Panc1 (cell line): ENCODE data around the gene CADM1. TPM values are rescaled to one million over a fixed set of nuclear protein-coding genes. Genes with fewer than 3 reads are reported as not detected.

Experiments
- ATAC-seq: fragments of 200-7000 bp; cut with Tn5 transposase; 2 replicates; pipeline ENCODE4 v1.9.1; 2020; ENCODE audit warnings: mild to moderate bottlenecking, moderate library complexity
- BruUV-seq: library from RNA; stranded (reverse); fragments of 400-500 nt; replicated peaks from 2 replicates; lab custom pipeline; 2021; lab: Mats Ljungman, UMichigan
- CTCF ChIA-PET: fragments of 300-600 bp; sonication (Branson Sonifier 250); formaldehyde crosslinking; loops from one replicate; lab custom pipeline; 2022; ENCODE audit warnings: antibody characterized with exemption; lab: Charles Lee
- POLR2A ChIA-PET: fragments of 300-600 bp; sonication (Branson Sonifier 250); formaldehyde crosslinking; loops from one replicate; lab custom pipeline; 2022; ENCODE audit warnings: antibody characterized with exemption; lab: Charles Lee
- DNase-seq: peaks from one replicate; pipeline ENCODE4 v3.0.0-alpha.2; 2010; ENCODE audit warnings: low read depth, low spot score
- H3K27ac ChIP-seq: 2 replicates; pipeline ENCODE4 v1.5.1; 2011; ENCODE audit warnings: mild to moderate bottlenecking, low read length, inconsistent platforms
- H3K27me3 ChIP-seq: fragments of 200-500 bp; sonication (Bioruptor generic); 2 replicates; pipeline ENCODE4 v1.6.0; 2014; ENCODE audit warnings: low read length, inconsistent platforms; ENCODE audit not compliant: control insufficient read depth, insufficient read depth
- H3K36me3 ChIP-seq: fragments of 200-500 bp; sonication (Bioruptor generic); 2 replicates; pipeline ENCODE4 v1.5.1; 2014; ENCODE audit warnings: inconsistent platforms, mild to moderate bottlenecking, low read length, moderate library complexity; ENCODE audit not compliant: control insufficient read depth, insufficient read depth
- H3K4me1 ChIP-seq: 2 replicates; pipeline ENCODE4 v1.5.1; 2011; ENCODE audit warnings: inconsistent platforms, mild to moderate bottlenecking, low read length, moderate library complexity; ENCODE audit not compliant: control insufficient read depth, insufficient read depth
- H3K4me3 ChIP-seq, 2 experiments: 2 replicates each; pipeline ENCODE4 v1.5.1; 2011 to 2012; ENCODE audit warnings: low read depth in 2 of 2, low read length in 2 of 2, mild to moderate bottlenecking in 2 of 2, inconsistent platforms in 1 of 2, moderate library complexity in 1 of 2
- H3K9me3 ChIP-seq: fragments of 200-500 bp; sonication (Bioruptor generic); 2 replicates; pipeline ENCODE4 v1.5.1; 2014; ENCODE audit warnings: low read depth, mild to moderate bottlenecking, inconsistent platforms, low read length, moderate library complexity; ENCODE audit not compliant: control insufficient read depth, insufficient read depth
- POLR2AphosphoS5 ChIP-seq: IDR thresholded peaks from 2 replicates; pipeline ENCODE4 v1.6.1; 2012; ENCODE audit warnings: mild to moderate bottlenecking, low read depth, low read length, moderate library complexity
- REST ChIP-seq, 2 experiments: IDR thresholded peaks; 2 replicates each; pipeline ENCODE4 v1.6.1; 2011 to 2012; ENCODE audit warnings: low read depth in 2 of 2, control low read depth in 1 of 2, low read length in 1 of 2, mild to moderate bottlenecking in 1 of 2, moderate library complexity in 1 of 2; ENCODE audit not compliant: insufficient read depth in 1 of 2
- SIN3A ChIP-seq: IDR thresholded peaks from 2 replicates; pipeline ENCODE4 v1.6.1; 2012; ENCODE audit warnings: low read depth, mild to moderate bottlenecking, low read length, moderate library complexity, borderline replicate concordance; ENCODE audit not compliant: insufficient read depth
- TCF7L2 ChIP-seq: IDR thresholded peaks from 2 replicates; pipeline ENCODE4 v1.6.1; 2011; ENCODE audit warnings: mild to moderate bottlenecking, low read depth, low read length, inconsistent platforms
- in situ Hi-C: cut with HindIII; loops from 2 replicates; pipeline ENCODE4 v1.10.0; 2016; ENCODE audit warnings: low sequenced_read_pairs, low pct_unique_long_range_greater_than_20kb
- intact Hi-C: fragments of 100-400 bp; cut with micrococcal nuclease; formaldehyde crosslinking; loops from one replicate; pipeline ENCODE4 v1.10.0; 2022; ENCODE audit not compliant: unreplicated experiment
- total RNA-seq: library from RNA; stranded (reverse); gene quantifications from one replicate; pipeline ENCODE4 v1.2.1, GENCODE V29; 2021; ENCODE audit not compliant: unreplicated experiment
- TF ChIP-seq, protein P1 (sequence below): fragments of 450-650 bp; IDR thresholded peaks from 2 replicates; pipeline ENCODE4 v1.5.1; 2017; ENCODE audit warnings: mild to moderate bottlenecking

CADM1 gene
- total RNA-seq, 1 experiment from 2014 or later, result 3.9 TPM

DNA sequence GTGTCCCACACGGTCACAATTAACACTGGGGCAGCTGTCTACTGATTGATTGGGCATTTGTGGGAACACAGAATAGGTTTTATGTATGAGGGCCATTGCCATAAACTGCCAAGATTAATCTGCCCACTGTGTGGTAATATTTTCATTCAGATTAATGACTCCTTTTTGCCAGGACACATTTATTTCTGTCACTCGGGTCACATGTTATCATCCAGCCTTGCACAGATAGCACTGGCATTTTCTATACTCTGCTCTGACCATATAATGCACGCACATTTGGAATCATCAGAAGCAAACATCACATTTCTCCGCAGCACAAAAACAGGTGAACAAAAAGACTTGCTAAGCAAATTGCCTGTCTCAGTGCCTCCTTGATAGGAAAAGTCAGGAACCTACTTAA lies 138.3 kb downstream of the CADM1 start:
- CTCF ChIA-PET, result no interaction called here
- POLR2A ChIA-PET, result no interaction called here
- no peak for DNase-seq
- H3K27me3 ChIP-seq, result no peaks in the 10 kb centered on the region
- no peaks in the 10 kb centered on the region for H3K36me3 ChIP-seq
- no peak overlapping the region for H3K27ac ChIP-seq
- no peak overlapping the region for H3K4me3 ChIP-seq
- in situ Hi-C loops, result no loop called here
- no peaks in the 10 kb centered on the region for H3K4me1 ChIP-seq
- intact Hi-C loops, result no loop called here
- TF ChIP-seq REST (IDR thresholded peaks at IDR 0.05; ENCODE audit: insufficient read depth in 1 of 2, low read depth in 2 of 2, low read length in 1 of 2), result no peak
- no peak for TF ChIP-seq POLR2AphosphoS5
- TF ChIP-seq TCF7L2, result no peak
- TF ChIP-seq SIN3A, result no peak
- TF ChIP-seq, protein P1, sequence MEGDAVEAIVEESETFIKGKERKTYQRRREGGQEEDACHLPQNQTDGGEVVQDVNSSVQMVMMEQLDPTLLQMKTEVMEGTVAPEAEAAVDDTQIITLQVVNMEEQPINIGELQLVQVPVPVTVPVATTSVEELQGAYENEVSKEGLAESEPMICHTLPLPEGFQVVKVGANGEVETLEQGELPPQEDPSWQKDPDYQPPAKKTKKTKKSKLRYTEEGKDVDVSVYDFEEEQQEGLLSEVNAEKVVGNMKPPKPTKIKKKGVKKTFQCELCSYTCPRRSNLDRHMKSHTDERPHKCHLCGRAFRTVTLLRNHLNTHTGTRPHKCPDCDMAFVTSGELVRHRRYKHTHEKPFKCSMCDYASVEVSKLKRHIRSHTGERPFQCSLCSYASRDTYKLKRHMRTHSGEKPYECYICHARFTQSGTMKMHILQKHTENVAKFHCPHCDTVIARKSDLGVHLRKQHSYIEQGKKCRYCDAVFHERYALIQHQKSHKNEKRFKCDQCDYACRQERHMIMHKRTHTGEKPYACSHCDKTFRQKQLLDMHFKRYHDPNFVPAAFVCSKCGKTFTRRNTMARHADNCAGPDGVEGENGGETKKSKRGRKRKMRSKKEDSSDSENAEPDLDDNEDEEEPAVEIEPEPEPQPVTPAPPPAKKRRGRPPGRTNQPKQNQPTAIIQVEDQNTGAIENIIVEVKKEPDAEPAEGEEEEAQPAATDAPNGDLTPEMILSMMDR, result no peak
- no peaks in the 10 kb centered on the region for H3K9me3 ChIP-seq
- no peak for ATAC-seq
- BruUV-seq, result no TSS peak

DNA sequence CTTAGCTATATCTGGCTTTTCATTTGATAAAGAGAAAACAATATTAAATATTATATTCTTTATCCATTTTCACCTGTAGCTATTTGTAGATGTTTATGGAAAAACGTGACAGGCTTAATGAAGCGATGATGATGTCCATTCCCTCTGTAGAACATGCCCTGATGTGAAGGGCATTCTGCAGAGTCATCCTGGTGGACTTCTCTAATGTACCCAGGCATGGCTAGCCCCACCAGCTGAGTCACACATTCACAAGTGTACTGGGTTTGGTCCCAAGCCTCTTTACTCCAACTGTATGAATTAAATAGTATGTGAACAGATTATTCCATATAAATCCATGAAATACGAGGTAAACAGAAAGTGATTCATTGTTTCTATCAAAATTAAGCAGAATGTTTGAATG lies 139.3 kb downstream of the CADM1 start:
- ChIA-PET POLR2A (no interaction called here), CTCF (no interaction called here)
- no peaks in the 10 kb centered on the region for H3K36me3 ChIP-seq
- in situ Hi-C loops (no loop called here), intact Hi-C loops (no loop called here)
- no peak overlapping the region for H3K4me3 ChIP-seq
- no peaks in the 10 kb centered on the region for H3K4me1 ChIP-seq
- no peak for ATAC-seq
- no peaks in the 10 kb centered on the region for H3K27me3 ChIP-seq
- no peaks in the 10 kb centered on the region for H3K9me3 ChIP-seq
- TF ChIP-seq REST (IDR thresholded peaks at IDR 0.05; ENCODE audit: insufficient read depth in 1 of 2, low read depth in 2 of 2, low read length in 1 of 2) (no peak), SIN3A (no peak), TCF7L2 (no peak), POLR2AphosphoS5 (no peak)
- TF ChIP-seq, protein P1, result no peak
- DNase-seq, result no peak
- no peak overlapping the region for H3K27ac ChIP-seq
- BruUV-seq, result no TSS peak
